H1 (cell line): Measurements from ENCODE around the gene MT1F. TPM values are rescaled to one million over a fixed set of nuclear protein-coding genes. Genes with fewer than 3 reads are reported as not detected.
"Not testable (repeated sequence)": the region's sequence is repeated elsewhere in the genome, so short reads cannot be mapped to it uniquely, and the experiment has no call there.

Source experiments
- CTCF ChIA-PET: fragments of 300-600 bp; sonication (Branson Sonifier 250); formaldehyde crosslinking; loops from one replicate; lab custom pipeline; 2021; ENCODE audit not compliant: partially characterized antibody; lab: Charles Lee
- POLR2A ChIA-PET: fragments of 300-600 bp; sonication (Branson Sonifier 250); formaldehyde crosslinking; loops from one replicate; lab custom pipeline; 2021; ENCODE audit warnings: inconsistent platforms; ENCODE audit not compliant: partially characterized antibody; lab: Charles Lee
- DNase-seq, 2 experiments: peaks; one replicate each; pipeline versions ENCODE4 v3.0.0 to v3.0.0-alpha.2; 2010 to 2022; ENCODE audit warnings: low spot score in 2 of 2, low read depth in 1 of 2, mixed read lengths in 1 of 2
- FAIRE-seq: peaks from 2 replicates; lab custom pipeline; 2011; peaks lifted over from hg19 to GRCh38; lab: Jason Lieb, UNC
- H2AFZ ChIP-seq: 2 replicates; pipeline ENCODE4 v1.8.1; 2012; ENCODE audit warnings: low read length, inconsistent platforms
- H2AK5ac ChIP-seq: 2 replicates; pipeline ENCODE4 v1.6.1; 2013; ENCODE audit warnings: low read depth, low read length
- H2BK120ac ChIP-seq: replicated peaks from 2 replicates; pipeline ENCODE3; 2013; ENCODE audit warnings: low read depth, low read length, inconsistent platforms
- H2BK12ac ChIP-seq: 2 replicates; pipeline ENCODE4 v1.6.1; 2013; ENCODE audit warnings: low read depth, low read length
- H2BK15ac ChIP-seq: 2 replicates; pipeline ENCODE4 v1.6.1; 2013; ENCODE audit warnings: low read length
- H2BK20ac ChIP-seq: 2 replicates; pipeline ENCODE4 v1.6.1; 2013; ENCODE audit warnings: low read length
- H2BK5ac ChIP-seq: 2 replicates; pipeline ENCODE4 v1.6.1; 2013; ENCODE audit warnings: low read depth, low read length
- H3K14ac ChIP-seq: 2 replicates; pipeline ENCODE4 v1.6.1; 2013; ENCODE audit warnings: inconsistent platforms; ENCODE audit not compliant: insufficient read length
- H3K18ac ChIP-seq: 2 replicates; pipeline ENCODE4 v1.6.1; 2013; ENCODE audit warnings: low read length; ENCODE audit errors: extremely low read depth
- H3K23ac ChIP-seq: 2 replicates; pipeline ENCODE4 v1.6.1; 2013; ENCODE audit warnings: inconsistent platforms; ENCODE audit not compliant: insufficient read length
- H3K23me2 ChIP-seq: 2 replicates; pipeline ENCODE4 v1.6.1; 2013; ENCODE audit warnings: low read depth, low read length
- H3K27ac ChIP-seq: 2 replicates; pipeline ENCODE4 v1.6.1; 2011; ENCODE audit warnings: low read depth, low read length, inconsistent platforms
- H3K27me3 ChIP-seq, 4 experiments: replicated peaks in 1 of 4; 1 replicate in 1 of 4; 2 replicates in 3 of 4; pipeline versions ENCODE4 v1.6.1 to v1.8.1; 2011 to 2013; ENCODE audit warnings: low read length in 3 of 4, mild to moderate bottlenecking in 3 of 4, inconsistent platforms in 2 of 4, mixed read lengths in 2 of 4, moderate library complexity in 1 of 4; ENCODE audit not compliant: control insufficient read depth in 3 of 4, insufficient read depth in 3 of 4; ENCODE audit errors: extremely low read depth in 1 of 4
- H3K36me3 ChIP-seq, 4 experiments: 2 replicates each; pipeline versions ENCODE4 v1.6.1 to v1.8.1; 2011 to 2013; ENCODE audit warnings: mild to moderate bottlenecking in 4 of 4, low read length in 3 of 4, moderate library complexity in 2 of 4, control low read depth in 1 of 4, inconsistent platforms in 1 of 4; ENCODE audit not compliant: insufficient read depth in 4 of 4, control insufficient read depth in 2 of 4
- H3K4ac ChIP-seq: replicated peaks from 2 replicates; pipeline ENCODE3; 2013; ENCODE audit warnings: low read length, low read depth, mixed read lengths, inconsistent platforms; ENCODE audit not compliant: insufficient read length
- H3K4me1 ChIP-seq, 4 experiments: replicated peaks in 1 of 4; 1 replicate in 1 of 4; 2 replicates in 3 of 4; pipeline versions ENCODE4 v1.6.1 to v1.8.1; 2011 to 2013; ENCODE audit warnings: low read length in 3 of 4, inconsistent platforms in 2 of 4, mixed read lengths in 1 of 4; ENCODE audit not compliant: insufficient read depth in 4 of 4, control insufficient read depth in 3 of 4
- H3K4me2 ChIP-seq, 2 experiments: 2 replicates each; pipeline versions ENCODE4 v1.6.1 to v1.8.1; 2011 to 2013; ENCODE audit warnings: low read depth in 2 of 2, low read length in 2 of 2, control low read depth in 1 of 2, inconsistent platforms in 1 of 2, mild to moderate bottlenecking in 1 of 2; ENCODE audit not compliant: insufficient read depth in 1 of 2
- H3K4me3 ChIP-seq, 4 experiments: fragments of 200-600, 300-600 bp in 1 of 4; sonication (generic), shearing (Covaris generic), sonication (Bioruptor Twin) in 1 of 4; 2 replicates each; pipeline versions ENCODE4 v1.5.1 to v1.8.1; 2011 to 2016; ENCODE audit warnings: low read length in 4 of 4, low read depth in 3 of 4, control low read depth in 2 of 4, inconsistent platforms in 2 of 4, mild to moderate bottlenecking in 2 of 4, mixed read lengths in 1 of 4, moderate library complexity in 1 of 4; ENCODE audit not compliant: insufficient read depth in 2 of 4; ENCODE audit errors: extremely low read depth in 1 of 4
- H3K56ac ChIP-seq: replicated peaks from 2 replicates; pipeline ENCODE3; 2013; ENCODE audit warnings: low read depth, mild to moderate bottlenecking, mixed read lengths, low read length, inconsistent platforms; ENCODE audit not compliant: insufficient read length
- H3K79me1 ChIP-seq: 2 replicates; pipeline ENCODE4 v1.6.1; 2013; ENCODE audit warnings: low read depth, low read length, control low read depth
- H3K79me2 ChIP-seq, 2 experiments: 2 replicates each; pipeline versions ENCODE4 v1.6.1 to v1.8.1; 2012 to 2013; ENCODE audit warnings: low read length in 2 of 2, mild to moderate bottlenecking in 2 of 2, inconsistent platforms in 1 of 2; ENCODE audit not compliant: insufficient read depth in 2 of 2, control insufficient read depth in 1 of 2
- H3K9ac ChIP-seq, 4 experiments: replicated peaks in 1 of 4; 1 replicate in 1 of 4; 2 replicates in 3 of 4; pipeline versions ENCODE4 v1.6.1 to v1.8.1; 2011 to 2013; ENCODE audit warnings: low read depth in 3 of 4, low read length in 3 of 4, control low read depth in 2 of 4, mild to moderate bottlenecking in 2 of 4, moderate library complexity in 2 of 4, inconsistent platforms in 1 of 4; ENCODE audit errors: extremely low read depth in 1 of 4
- H3K9me3 ChIP-seq, 2 experiments: 2 replicates each; pipeline versions ENCODE4 v1.6.1 to v1.8.1; 2012 to 2013; ENCODE audit warnings: mild to moderate bottlenecking in 2 of 2, moderate library complexity in 2 of 2, control low read depth in 1 of 2, inconsistent platforms in 1 of 2, low read depth in 1 of 2, low read length in 1 of 2, mixed read lengths in 1 of 2; ENCODE audit not compliant: insufficient read depth in 2 of 2
- H4K20me1 ChIP-seq, 2 experiments: replicated peaks in 1 of 2; 2 replicates each; pipeline versions ENCODE3 to v1.8.1; 2011 to 2013; ENCODE audit warnings: inconsistent platforms in 2 of 2, low read length in 2 of 2, mild to moderate bottlenecking in 1 of 2; ENCODE audit not compliant: insufficient read depth in 2 of 2, control insufficient read depth in 1 of 2
- H4K5ac ChIP-seq: 2 replicates; pipeline ENCODE4 v1.6.1; 2013; ENCODE audit warnings: low read length, low read depth, mixed read lengths, inconsistent platforms; ENCODE audit not compliant: insufficient read length
- H4K8ac ChIP-seq: 2 replicates; pipeline ENCODE4 v1.8.0; 2013; ENCODE audit warnings: mild to moderate bottlenecking, moderate library complexity, low read length, inconsistent platforms; ENCODE audit not compliant: insufficient read depth; ENCODE audit errors: extremely low read depth
- H4K91ac ChIP-seq: replicated peaks from 2 replicates; pipeline ENCODE3; 2013; ENCODE audit warnings: low read length, mixed read lengths, inconsistent platforms; ENCODE audit not compliant: insufficient read length
- WGBS, 2 experiments: shearing (Covaris generic) in 1 of 2; methylation state at CpG; one replicate each; pipeline versions ENCODE4 v1.1.6 to v1.1.7; 2013 to 2015; ENCODE audit warnings: low lambda C conversion rate in 2 of 2, mixed read lengths in 2 of 2, inconsistent platforms in 1 of 2, low coverage in 1 of 2, missing lambda C conversion rate in 1 of 2; ENCODE audit not compliant: insufficient replicate concordance in 2 of 2, insufficient coverage in 1 of 2, insufficient read length in 1 of 2; ENCODE audit errors: extremely low coverage in 1 of 2, missing lambda C conversion rate in 1 of 2; 5-methylcytosine and 5-hydroxymethylcytosine counted together
- polyA plus RNA-seq, 7 experiments: library from polyadenylated mRNA; depleted of rRNA in 3 of 7; stranded (reverse) in 5 of 7; unstranded in 2 of 7; fragments of >200 nt in 5 of 7; fragments of 200-250 nt in 2 of 7; gene quantifications; 1 replicate in 5 of 7; 2 replicates in 1 of 7; 4 replicates in 1 of 7; pipeline versions ENCODE4 v1.2.1 to v1.2.3, GENCODE V29; 2011 to 2013; ENCODE audit warnings: missing spikeins in 2 of 7, mixed read lengths in 2 of 7
- total RNA-seq: library from RNA; stranded (reverse); fragmentation: NEBNext Ultra II Directional; extraction: Animal tissue kit (Norgen Biotek cat#: 25700); gene quantifications from 2 replicates; pipeline ENCODE4 v1.2.1, GENCODE V29; 2021

MT1F gene
- total and polyA plus RNA-seq, 2 of the 8 experiments (the other 6 are each of a cell fraction or from before 2014, with no cell fraction given) = 5.9 to 20.8 TPM

- H3K23me2 ChIP-seq = peaks cover 10% of the 10 kb centered on the region; the same call in 1 of the 2 replicates
- H2BK12ac ChIP-seq, H2BK120ac ChIP-seq, H3K4me3 ChIP-seq, H4K8ac ChIP-seq, H3K4me2 ChIP-seq, H3K14ac ChIP-seq, H3K27ac ChIP-seq, H3K36me3 ChIP-seq, H3K9me3 ChIP-seq, FAIRE-seq, H4K91ac ChIP-seq, DNase-seq, H3K79me1 ChIP-seq, H3K9ac ChIP-seq, H3K18ac ChIP-seq, H3K4ac ChIP-seq, H4K5ac ChIP-seq, H3K23ac ChIP-seq, H3K79me2 ChIP-seq, H2BK5ac ChIP-seq, H3K56ac ChIP-seq, H2AK5ac ChIP-seq, H2BK15ac ChIP-seq, H2AFZ ChIP-seq, H2BK20ac ChIP-seq, H4K20me1 ChIP-seq: not testable (repeated sequence)
- WGBS, 2 experiments = 74% methylated on average over 3 of the region's 3 CpGs; no CpG with 5 or more reads in 1 of the 2 experiments
- H3K4me1 ChIP-seq = peaks cover 3 to 25% (median 17%) of the 10 kb centered on the region in 4 experiments
- peaks cover 48 to 82% (median 67%) of the 10 kb centered on the region in 4 experiments for H3K27me3 ChIP-seq
- POLR2A ChIA-PET = interaction anchor here (0.7 to 13.9 kb wide), 3 partner anchors 9 to 28 kb away, joined by 3 to 205 read pairs (median 74); partner anchors contain the start of genes MT1B, MT1F and MT1X
- CTCF ChIA-PET = interaction anchor here (0.6 to 2.9 kb wide), 10 partner anchors 11 to 671 kb away, joined by 3 to 62 read pairs (median 4); no protein-coding TSS in a partner anchor
These were observed 14.4 kb downstream of the MT1F start for GRCh38 chr16:56672171-56672570.
